Breast epithelium (tissue), 4 donors: ENCODE data around the gene GABARAP. TPM values are rescaled to one million over a fixed set of nuclear protein-coding genes. Genes with fewer than 3 reads are reported as not detected.

Experiments used
- DNase-seq, 2 donors: peaks; one replicate each; pipeline ENCODE4 v3.0.0-alpha.2; 2019; ENCODE audit warnings: low spot score in 2 of 2
- H3K27ac ChIP-seq, 2 donors: fragments of 200-600 bp; sonication (generic) in 1 of 2; one replicate each; pipeline ENCODE4 v1.5.1; 2016 to 2019; ENCODE audit warnings: mild to moderate bottlenecking in 1 of 2
- H3K27me3 ChIP-seq, 2 donors: fragments of 200-600 bp; sonication (generic) in 1 of 2; one replicate each; pipeline versions ENCODE4 v1.5.1 to v1.6.0; 2017 to 2019; ENCODE audit warnings: control low read depth in 1 of 2, mild to moderate bottlenecking in 1 of 2
- H3K36me3 ChIP-seq: fragments of 200-600 bp; one replicate; pipeline ENCODE4 v1.5.1; 2019
- H3K4me1 ChIP-seq, 2 donors: fragments of 200-600 bp; sonication (generic); one replicate each; pipeline ENCODE4 v1.5.1; 2016 to 2019; ENCODE audit warnings: control low read depth in 1 of 2
- H3K4me3 ChIP-seq, 3 donors: fragments of 200-600 bp; sonication (generic); 1 replicate in 2 of 3; 2 replicates in 1 of 3; pipeline ENCODE4 v1.5.1; 2016 to 2019; ENCODE audit warnings: mild to moderate bottlenecking in 3 of 3, moderate library complexity in 2 of 3
- H3K9me3 ChIP-seq, 2 donors: fragments of 200-600 bp; sonication (generic) in 1 of 2; one replicate each; pipeline ENCODE4 v1.5.1; 2016 to 2019; ENCODE audit warnings: control low read depth in 1 of 2
- POLR2A ChIP-seq: fragments of 450-650 bp; IDR thresholded peaks from one replicate; pipeline ENCODE4 v1.6.1; 2016; ENCODE audit warnings: antibody characterized with exemption, mild to moderate bottlenecking, moderate library complexity
- POLR2AphosphoS5 ChIP-seq, 3 donors: sonication (generic); formaldehyde crosslinking; IDR thresholded peaks; one replicate each; pipeline ENCODE4 v1.6.1; 2017; ENCODE audit warnings: antibody characterized with exemption in 3 of 3
- intact Hi-C: fragments of 100-400 bp; cut with DNase I; formaldehyde crosslinking; loops from one replicate; pipeline ENCODE4 v1.15.1; 2023; ENCODE audit warnings: low total_unique reads
- total RNA-seq, 3 donors: library from RNA; depleted of rRNA; stranded (reverse); fragments of >200 nt; gene quantifications; one replicate each; pipeline ENCODE4 v1.1.0, GENCODE V29; 2016
- TF ChIP-seq, protein P1 (sequence below), 3 donors: fragments of 450-650 bp; IDR thresholded peaks; one replicate each; pipeline ENCODE4 v1.5.1; 2016 to 2017; ENCODE audit warnings: antibody characterized with exemption in 3 of 3, mild to moderate bottlenecking in 3 of 3, moderate library complexity in 3 of 3

GABARAP gene
- total RNA-seq, 3 donors from 2014 or later = 620 to 765 (median 631) TPM

DNA sequence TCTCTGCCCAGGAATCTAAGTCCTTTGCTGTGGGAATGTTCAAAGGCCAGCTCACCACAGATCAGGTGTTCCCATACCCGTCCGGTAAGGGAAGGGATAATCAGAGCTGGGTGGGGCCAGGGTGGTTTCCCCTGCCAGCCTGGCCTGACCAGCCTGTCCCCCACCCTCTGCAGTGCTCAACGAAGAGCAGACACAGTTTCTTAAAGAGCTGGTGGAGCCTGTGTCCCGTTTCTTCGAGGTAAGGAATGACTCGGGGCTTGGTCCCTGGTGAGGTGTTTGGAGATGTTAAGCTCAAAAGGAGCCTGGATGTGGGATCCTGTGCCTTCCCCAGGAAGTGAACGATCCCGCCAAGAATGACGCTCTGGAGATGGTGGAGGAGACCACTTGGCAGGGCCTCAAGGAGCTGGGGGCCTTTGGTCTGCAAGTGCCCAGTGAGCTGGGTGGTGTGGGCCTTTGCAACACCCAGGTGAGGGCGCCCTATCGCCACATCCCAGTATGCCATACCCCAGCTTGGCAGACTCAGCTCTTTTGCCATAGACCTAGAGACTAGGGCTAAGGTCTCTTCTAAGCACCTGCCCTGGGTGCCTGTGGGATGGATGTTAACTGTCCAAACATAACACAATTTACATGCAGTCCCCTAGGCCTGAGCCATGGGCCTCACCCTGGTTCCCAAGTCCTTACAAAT lies 21.5 kb downstream of the GABARAP start:
- Histone ChIP-seq H3K9me3 (no peaks in the 10 kb centered on the region), H3K36me3 (no peaks in the 10 kb centered on the region), H3K27me3 (no peaks in the 10 kb centered on the region), H3K27ac (peak overlapping the region; percentile 100), H3K4me1 (peaks cover 4 to 36% of the 10 kb centered on the region in 2 donors), H3K4me3 (peak overlapping the region; percentile 95 to 100 (median 98))
- intact Hi-C loops = no loop called here
- TF ChIP-seq POLR2A (no peak), POLR2AphosphoS5 (IDR thresholded peaks at IDR 0.05) (peak in 2 of 3 donors; percentile 2 to 5)
- TF ChIP-seq, protein P1, sequence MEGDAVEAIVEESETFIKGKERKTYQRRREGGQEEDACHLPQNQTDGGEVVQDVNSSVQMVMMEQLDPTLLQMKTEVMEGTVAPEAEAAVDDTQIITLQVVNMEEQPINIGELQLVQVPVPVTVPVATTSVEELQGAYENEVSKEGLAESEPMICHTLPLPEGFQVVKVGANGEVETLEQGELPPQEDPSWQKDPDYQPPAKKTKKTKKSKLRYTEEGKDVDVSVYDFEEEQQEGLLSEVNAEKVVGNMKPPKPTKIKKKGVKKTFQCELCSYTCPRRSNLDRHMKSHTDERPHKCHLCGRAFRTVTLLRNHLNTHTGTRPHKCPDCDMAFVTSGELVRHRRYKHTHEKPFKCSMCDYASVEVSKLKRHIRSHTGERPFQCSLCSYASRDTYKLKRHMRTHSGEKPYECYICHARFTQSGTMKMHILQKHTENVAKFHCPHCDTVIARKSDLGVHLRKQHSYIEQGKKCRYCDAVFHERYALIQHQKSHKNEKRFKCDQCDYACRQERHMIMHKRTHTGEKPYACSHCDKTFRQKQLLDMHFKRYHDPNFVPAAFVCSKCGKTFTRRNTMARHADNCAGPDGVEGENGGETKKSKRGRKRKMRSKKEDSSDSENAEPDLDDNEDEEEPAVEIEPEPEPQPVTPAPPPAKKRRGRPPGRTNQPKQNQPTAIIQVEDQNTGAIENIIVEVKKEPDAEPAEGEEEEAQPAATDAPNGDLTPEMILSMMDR (IDR thresholded peaks at IDR 0.05) = peak in 2 of 3 donors; percentile 19 to 48
- peak in 1 of 2 donors; percentile 74 for DNase-seq

DNA sequence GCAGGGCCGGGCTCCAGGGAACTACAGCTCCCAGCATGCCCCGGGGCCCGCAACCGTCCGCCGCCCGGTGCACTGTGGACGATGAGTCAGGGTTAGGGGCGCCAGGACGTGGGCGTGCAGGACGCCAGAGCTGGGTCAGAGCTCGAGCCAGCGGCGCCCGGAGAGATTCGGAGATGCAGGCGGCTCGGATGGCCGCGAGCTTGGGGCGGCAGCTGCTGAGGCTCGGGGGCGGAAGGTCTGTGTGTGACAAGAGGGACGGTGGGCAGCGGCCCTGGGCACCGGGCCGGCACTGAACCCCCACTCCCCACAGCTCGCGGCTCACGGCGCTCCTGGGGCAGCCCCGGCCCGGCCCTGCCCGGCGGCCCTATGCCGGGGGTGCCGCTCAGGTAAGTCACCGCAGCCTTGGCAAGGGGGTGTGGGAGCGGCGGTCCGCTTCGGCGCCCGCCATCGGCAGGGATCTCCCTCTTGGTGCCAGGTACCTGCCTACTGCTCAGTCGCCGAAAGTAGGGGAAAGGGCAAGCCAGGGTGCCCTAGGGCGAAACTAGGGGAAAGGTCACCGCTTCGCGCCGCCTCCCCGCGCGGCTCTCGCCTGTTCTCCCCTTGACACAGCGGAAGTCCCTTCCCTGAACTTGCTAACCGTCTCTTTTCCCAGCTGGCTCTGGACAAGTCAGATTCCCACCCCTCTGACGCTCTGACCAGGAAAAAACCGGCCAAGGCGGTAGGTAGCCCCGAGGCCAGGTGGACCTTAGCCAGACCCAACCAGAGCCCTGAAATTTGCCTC lies 22.2 kb downstream of the GABARAP start, which contains the start of the genes ACADVL and DLG4:
Gene ACADVL, plus strand, starts transcription at position 127 of the 781 bp plus-strand sequence. Its CDS starts 47 bp downstream, at position 174.
Gene DLG4, minus strand, starts transcription at position 25 of the 781 bp plus-strand sequence.
- Histone ChIP-seq H3K4me3 (peak within 1 kb of the TSS; percentile 95 to 100 (median 98)), H3K36me3 (no peaks in the 10 kb centered on the region), H3K4me1 (peaks cover 4 to 38% of the 10 kb centered on the region in 2 donors), H3K27me3 (no peaks in the 10 kb centered on the region), H3K9me3 (no peaks in the 10 kb centered on the region), H3K27ac (peak within 1 kb of the TSS; percentile 100)
- intact Hi-C loops = no loop called here
- TF ChIP-seq POLR2A (peak; percentile 83), POLR2AphosphoS5 (IDR thresholded peaks at IDR 0.05) (peak; percentile 58 to 97 (median 75))
- TF ChIP-seq, protein P1 (IDR thresholded peaks at IDR 0.05) = no peak
- peak; percentile 96 for DNase-seq

DNA sequence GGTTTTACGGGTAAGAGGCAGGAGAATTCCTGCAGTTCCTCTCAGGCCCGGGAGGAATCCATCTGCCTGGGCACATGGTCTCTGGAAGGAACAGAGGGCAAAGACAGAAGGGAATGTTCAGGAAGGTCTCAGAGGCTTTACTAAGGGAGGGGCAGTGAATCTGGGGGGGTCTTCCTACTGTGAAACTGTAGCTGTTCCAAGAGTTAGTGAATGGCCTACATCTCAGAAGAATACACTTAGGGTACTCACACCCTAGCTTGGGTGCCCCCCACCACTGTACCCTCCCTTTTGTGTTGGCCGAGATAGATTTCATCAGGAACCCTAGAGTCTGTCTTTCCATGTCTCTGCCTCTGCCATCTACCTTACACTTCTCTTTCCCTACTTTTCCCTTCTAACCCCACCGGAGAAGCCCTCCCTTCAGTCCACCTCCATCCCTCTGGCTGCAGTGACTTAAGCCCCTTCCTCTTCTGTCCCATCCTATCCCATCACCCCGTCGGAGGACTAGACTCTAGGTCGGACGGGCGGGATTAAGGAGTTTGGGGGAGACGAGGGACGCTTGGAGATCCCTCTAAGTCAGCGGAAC lies 22.9 kb downstream of the GABARAP start:
- DNase-seq = no peak
- Histone ChIP-seq H3K4me1 (peaks cover 4 to 38% of the 10 kb centered on the region in 2 donors), H3K4me3 (peak overlapping the region; percentile 95 to 100 (median 98)), H3K9me3 (no peaks in the 10 kb centered on the region), H3K27me3 (no peaks in the 10 kb centered on the region), H3K27ac (peak overlapping the region; percentile 100), H3K36me3 (no peaks in the 10 kb centered on the region)
- intact Hi-C loops = no loop called here
- TF ChIP-seq POLR2A (no peak), POLR2AphosphoS5 (IDR thresholded peaks at IDR 0.05) (no peak)
- TF ChIP-seq, protein P1 (IDR thresholded peaks at IDR 0.05) = no peak

DNA sequence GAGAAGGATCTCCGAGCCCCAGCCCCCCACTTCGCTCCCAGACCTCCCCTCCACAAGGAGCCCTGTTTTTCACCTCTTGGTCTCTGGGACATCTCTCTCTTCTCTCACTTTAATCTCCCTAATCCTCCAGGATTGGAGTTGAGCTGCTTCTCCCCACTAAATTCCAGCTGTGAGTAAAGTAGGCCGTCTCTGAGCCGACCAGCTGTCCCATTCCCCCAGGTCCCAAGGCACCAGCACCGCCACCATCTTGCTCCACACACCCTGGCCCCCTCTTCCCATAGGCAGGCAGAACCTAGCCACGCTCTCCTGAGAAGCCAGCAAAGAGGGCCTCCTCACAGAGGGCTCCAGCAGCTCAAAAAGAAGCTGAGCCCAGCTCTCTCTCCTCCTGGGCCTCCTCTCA lies 23.5 kb downstream of the GABARAP start:
- intact Hi-C loops = no loop called here
- DNase-seq = no peak
- Histone ChIP-seq H3K4me1 (peaks cover 4 to 38% of the 10 kb centered on the region in 2 donors), H3K27me3 (no peaks in the 10 kb centered on the region), H3K9me3 (no peaks in the 10 kb centered on the region), H3K27ac (peak overlapping the region; percentile 100), H3K36me3 (no peaks in the 10 kb centered on the region), H3K4me3 (no peak overlapping the region)
- TF ChIP-seq, protein P1 (IDR thresholded peaks at IDR 0.05) = no peak
- TF ChIP-seq POLR2AphosphoS5 (IDR thresholded peaks at IDR 0.05) = no peak
- TF ChIP-seq POLR2A = no peak
